A172 (cell line): ENCODE results near the gene HSH2D. TPM values are rescaled to one million over a fixed set of nuclear protein-coding genes. Genes with fewer than 3 reads are reported as not detected.

Source experiments
- total RNA-seq: library from RNA; depleted of rRNA; stranded (reverse); fragments of >200 nt; shearing (Covaris generic); gene quantifications from 2 replicates; pipeline ENCODE4 v1.2.3, GENCODE V29; 2014; rRNA removed

Gene HSH2D
- total RNA-seq, 1 experiment from 2014 or later, result not detected

Other genes starting within 250 kb of the HSH2D start
- gene CYP4F2, start 245.6 kb upstream of the HSH2D start, total RNA-seq, result 2.2 TPM in 1 of 2 replicates, not detected in the other
- 0.62 and 2.2 TPM in 2 replicates for gene CYP4F11, start 209.2 kb upstream of the HSH2D start, total RNA-seq
- gene OR10H4, start 194.7 kb upstream of the HSH2D start, total RNA-seq, result not detected in 2 replicates
- gene TPM4, start 67.2 kb upstream of the HSH2D start, total RNA-seq, result 1,516 and 1,534 TPM in 2 replicates
- 60.3 and 60.8 TPM in 2 replicates for gene RAB8A, start 31.8 kb upstream of the HSH2D start, total RNA-seq
- gene CIB3, start 29.8 kb downstream of the HSH2D start, total RNA-seq, result not detected in 2 replicates
- gene FAM32A, start 41.7 kb downstream of the HSH2D start, total RNA-seq, result 198 and 231 TPM in 2 replicates
- gene AP1M1, start 54.2 kb downstream of the HSH2D start, total RNA-seq, result 118 and 133 TPM in 2 replicates
- 3.4 and 10.2 TPM in 2 replicates for gene KLF2, start 181.1 kb downstream of the HSH2D start, total RNA-seq